ENCODE data around the gene ZDHHC11B.
"Not testable (repeated sequence)": the region's sequence is repeated elsewhere in the genome, so short reads cannot be mapped to it uniquely, and the experiment has no call there.

GRCh38 chr5:783881-784427, 575 bp downstream of the ZDHHC11B start:
- TF ChIP-seq CTCF, POLR2A (IDR thresholded peaks at IDR 0.05): not testable (repeated sequence)
